Calu3 (cell line): ENCODE results near the gene NF1. TPM values are rescaled to one million over a fixed set of nuclear protein-coding genes. Genes with fewer than 3 reads are reported as not detected.

Source experiments
- BruUV-seq: library from RNA; stranded (reverse); fragments of 400-500 nt; replicated peaks from 2 replicates; lab custom pipeline; 2021; lab: Mats Ljungman, UMichigan
- CTCF ChIA-PET: fragments of 300-600 bp; sonication (Branson Sonifier 250); formaldehyde crosslinking; loops from one replicate; lab custom pipeline; 2022; ENCODE audit warnings: antibody characterized with exemption; lab: Charles Lee
- DNase-seq: peaks from one replicate; pipeline ENCODE4 v3.0.0; 2022
- H3K27ac Mint-ChIP-seq: one replicate; pipeline ENCODE4 v1.8.0; 2022; ENCODE audit warnings: mixed read lengths; ENCODE audit not compliant: unreplicated experiment
- H3K27me3 Mint-ChIP-seq: one replicate; pipeline ENCODE4 v1.8.0; 2022; ENCODE audit warnings: mixed read lengths; ENCODE audit not compliant: unreplicated experiment
- H3K36me3 Mint-ChIP-seq: one replicate; pipeline ENCODE4 v1.8.0; 2022; ENCODE audit warnings: mild to moderate bottlenecking, moderate library complexity, mixed read lengths; ENCODE audit not compliant: insufficient read depth, unreplicated experiment
- H3K4me1 Mint-ChIP-seq: one replicate; pipeline ENCODE4 v1.8.0; 2022; ENCODE audit warnings: mild to moderate bottlenecking, low read depth, mixed read lengths; ENCODE audit not compliant: unreplicated experiment
- H3K4me3 Mint-ChIP-seq: one replicate; pipeline ENCODE4 v1.8.0; 2022; ENCODE audit warnings: mild to moderate bottlenecking, low read depth, moderate library complexity, mixed read lengths; ENCODE audit not compliant: unreplicated experiment
- H3K9me3 Mint-ChIP-seq: one replicate; pipeline ENCODE4 v1.8.0; 2022; ENCODE audit warnings: low read depth, mixed read lengths; ENCODE audit not compliant: unreplicated experiment
- intact Hi-C: fragments of 100-400 bp; cut with micrococcal nuclease; formaldehyde crosslinking; loops from one replicate; pipeline ENCODE4 v1.10.0; 2022; ENCODE audit not compliant: unreplicated experiment
- total RNA-seq: library from RNA; stranded (reverse); gene quantifications from 2 replicates; pipeline ENCODE4 v1.2.3, GENCODE V29; 2022
- TF ChIP-seq, protein P1 (sequence below): fragments of 200-600 bp; IDR thresholded peaks from one replicate; pipeline ENCODE4 v1.8.0; 2022; ENCODE audit warnings: antibody characterized with exemption; ENCODE audit not compliant: unreplicated experiment

Gene NF1
- total RNA-seq, 1 experiment from 2014 or later, result 64.7 TPM

DNA sequence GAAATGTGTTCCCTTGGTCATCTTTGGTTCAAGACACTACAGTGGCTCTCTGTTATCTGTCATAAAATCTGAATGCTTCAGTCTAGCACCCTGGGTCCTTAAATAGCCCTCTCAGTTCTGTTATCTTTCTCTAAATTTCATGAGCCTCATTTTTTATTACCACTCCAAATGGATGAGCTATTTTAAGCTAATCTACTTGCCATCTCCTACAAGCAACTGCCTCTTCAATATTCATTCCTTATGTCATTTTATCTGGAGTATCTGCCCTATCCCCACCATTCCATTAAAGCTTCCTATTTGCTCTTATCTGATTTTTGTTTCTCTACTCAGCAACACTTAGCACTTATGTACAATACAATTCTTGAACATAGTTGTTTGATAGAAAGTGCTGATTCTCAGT lies 254.7 kb downstream of the NF1 start:
- Mint-ChIP-seq H3K27me3 (no peaks in the 10 kb centered on the region), H3K9me3 (no peaks in the 10 kb centered on the region), H3K4me3 (no peak overlapping the region), H3K4me1 (no peaks in the 10 kb centered on the region), H3K27ac (no peak overlapping the region), H3K36me3 (peaks cover 8% of the 10 kb centered on the region)
- DNase-seq, result no peak
- CTCF ChIA-PET, result no interaction called here
- BruUV-seq, result no TSS peak
- intact Hi-C loops, result no loop called here
- TF ChIP-seq, protein P1, sequence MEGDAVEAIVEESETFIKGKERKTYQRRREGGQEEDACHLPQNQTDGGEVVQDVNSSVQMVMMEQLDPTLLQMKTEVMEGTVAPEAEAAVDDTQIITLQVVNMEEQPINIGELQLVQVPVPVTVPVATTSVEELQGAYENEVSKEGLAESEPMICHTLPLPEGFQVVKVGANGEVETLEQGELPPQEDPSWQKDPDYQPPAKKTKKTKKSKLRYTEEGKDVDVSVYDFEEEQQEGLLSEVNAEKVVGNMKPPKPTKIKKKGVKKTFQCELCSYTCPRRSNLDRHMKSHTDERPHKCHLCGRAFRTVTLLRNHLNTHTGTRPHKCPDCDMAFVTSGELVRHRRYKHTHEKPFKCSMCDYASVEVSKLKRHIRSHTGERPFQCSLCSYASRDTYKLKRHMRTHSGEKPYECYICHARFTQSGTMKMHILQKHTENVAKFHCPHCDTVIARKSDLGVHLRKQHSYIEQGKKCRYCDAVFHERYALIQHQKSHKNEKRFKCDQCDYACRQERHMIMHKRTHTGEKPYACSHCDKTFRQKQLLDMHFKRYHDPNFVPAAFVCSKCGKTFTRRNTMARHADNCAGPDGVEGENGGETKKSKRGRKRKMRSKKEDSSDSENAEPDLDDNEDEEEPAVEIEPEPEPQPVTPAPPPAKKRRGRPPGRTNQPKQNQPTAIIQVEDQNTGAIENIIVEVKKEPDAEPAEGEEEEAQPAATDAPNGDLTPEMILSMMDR, result no peak

DNA sequence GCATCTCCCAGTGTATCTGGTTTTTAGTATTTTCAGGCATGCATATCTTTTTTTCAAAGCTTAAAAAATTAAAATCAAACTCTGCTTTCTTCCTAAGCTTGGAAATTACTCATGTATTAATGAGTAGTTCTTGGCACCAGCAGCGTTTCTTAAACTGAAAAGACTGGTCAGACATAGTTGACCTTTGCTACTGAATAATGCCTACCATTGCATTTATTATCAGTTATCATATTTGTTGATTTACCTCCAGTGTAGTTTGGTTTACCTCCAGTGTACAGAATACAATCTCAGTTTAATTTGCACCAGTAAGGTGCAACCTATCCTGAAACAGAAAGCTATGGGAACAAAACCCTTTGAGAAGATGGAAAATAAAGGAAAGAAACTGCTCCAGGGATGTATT lies 261.2 kb downstream of the NF1 start:
- H3K4me1 Mint-ChIP-seq, result no peaks in the 10 kb centered on the region
- intact Hi-C loops, result no loop called here
- H3K4me3 Mint-ChIP-seq, result no peak overlapping the region
- TF ChIP-seq, protein P1, result no peak
- H3K9me3 Mint-ChIP-seq, result no peaks in the 10 kb centered on the region
- DNase-seq, result no peak
- peaks cover 13% of the 10 kb centered on the region for H3K36me3 Mint-ChIP-seq
- CTCF ChIA-PET, result no interaction called here
- BruUV-seq, result no TSS peak
- H3K27ac Mint-ChIP-seq, result no peak overlapping the region
- no peaks in the 10 kb centered on the region for H3K27me3 Mint-ChIP-seq

DNA sequence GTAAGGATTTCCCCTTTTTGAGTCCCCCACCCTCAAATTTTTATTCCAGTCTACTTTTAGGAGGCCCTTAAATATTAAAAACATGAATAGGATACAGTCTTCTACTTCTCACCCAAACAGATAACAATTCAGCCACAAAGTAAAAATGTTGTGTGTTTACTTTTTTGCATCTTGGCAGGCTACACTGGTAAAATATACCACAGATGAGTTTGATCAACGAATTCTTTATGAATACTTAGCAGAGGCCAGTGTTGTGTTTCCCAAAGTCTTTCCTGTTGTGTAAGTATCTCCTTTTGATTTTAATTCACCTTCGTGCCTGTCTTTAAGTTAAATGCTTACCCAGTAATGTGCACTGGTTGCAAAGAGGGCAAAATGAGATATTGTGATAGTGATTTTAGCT lies 262.3 kb downstream of the NF1 start:
- DNase-seq, result no peak
- Mint-ChIP-seq H3K27me3 (no peaks in the 10 kb centered on the region), H3K4me3 (no peak overlapping the region), H3K27ac (no peak overlapping the region), H3K9me3 (no peaks in the 10 kb centered on the region), H3K4me1 (no peaks in the 10 kb centered on the region), H3K36me3 (peaks cover 5% of the 10 kb centered on the region)
- BruUV-seq, result no TSS peak
- TF ChIP-seq, protein P1, result no peak
- CTCF ChIA-PET, result no interaction called here
- intact Hi-C loops, result no loop called here

DNA sequence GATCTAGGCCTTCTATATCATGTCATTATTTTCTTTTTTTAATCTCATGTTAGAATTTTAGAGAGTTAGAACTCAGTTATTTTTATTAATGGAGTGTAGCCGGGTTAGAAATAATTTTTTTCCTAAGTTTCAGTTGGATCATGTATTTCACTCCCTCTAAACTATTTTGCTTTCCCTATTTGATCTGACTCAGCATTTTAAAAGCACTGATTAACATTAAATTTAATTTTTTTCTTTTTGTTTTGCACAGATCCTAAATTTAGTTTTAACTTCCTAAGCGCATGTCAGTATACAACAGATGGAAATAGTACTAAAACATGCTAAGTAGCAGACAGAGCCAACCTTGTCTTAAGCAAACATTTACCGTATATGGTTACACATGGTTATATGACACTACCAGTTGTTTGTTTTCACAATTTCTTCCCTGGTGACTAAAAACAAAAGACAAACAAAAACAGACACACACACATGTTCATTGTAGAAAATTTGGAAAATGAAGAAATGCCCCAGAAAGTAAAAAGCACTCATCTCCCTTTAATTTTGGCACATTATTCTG lies 263.1 kb downstream of the NF1 start:
- DNase-seq, result no peak
- H3K4me3 Mint-ChIP-seq, result no peak overlapping the region
- H3K36me3 Mint-ChIP-seq, result peaks cover 5% of the 10 kb centered on the region
- BruUV-seq, result no TSS peak
- TF ChIP-seq, protein P1, result no peak
- no peak overlapping the region for H3K27ac Mint-ChIP-seq
- CTCF ChIA-PET, result no interaction called here
- intact Hi-C loops, result no loop called here
- H3K4me1 Mint-ChIP-seq, result no peaks in the 10 kb centered on the region
- H3K27me3 Mint-ChIP-seq, result no peaks in the 10 kb centered on the region
- H3K9me3 Mint-ChIP-seq, result no peaks in the 10 kb centered on the region
